ENCODE data around the gene APOE. TPM values are rescaled to one million over a fixed set of nuclear protein-coding genes. Genes with fewer than 3 reads are reported as not detected.

The APOE gene
- total and polyA plus RNA-seq, 2 of the 13 experiments (the other 11 are each of a cell fraction or from before 2014, with no cell fraction given): 1,328 to 1,470 TPM

GRCh38 chr19:44924243-44924725 lies 18.7 kb downstream of the APOE start (continued):
- TF ChIP-seq RFX1 (IDR thresholded peaks at IDR 0.05) (no peak), ZBTB46 (CRISPR knock-in tag; IDR thresholded peaks at IDR 0.05; ENCODE audit: borderline replicate concordance) (0 out of 2 replicates have a peak, but pooled peaks have one; percentile 78), TEAD2 (CRISPR knock-in tag; IDR thresholded peaks at IDR 0.05) (no peak), SNAI1 (CRISPR knock-in tag; IDR thresholded peaks at IDR 0.05; ENCODE audit: borderline replicate concordance) (no peak), ZNF777 (CRISPR knock-in tag; IDR thresholded peaks at IDR 0.05) (no peak), ZNF609 (CRISPR knock-in tag; IDR thresholded peaks at IDR 0.05; ENCODE audit: borderline replicate concordance) (peak; percentile 97), TBP (CRISPR knock-in tag; IDR thresholded peaks at IDR 0.05) (no peak), ZNF451 (CRISPR knock-in tag; IDR thresholded peaks at IDR 0.05) (peak; percentile 26; the same call in 1 of the 2 replicates), ZNF329 (CRISPR knock-in tag; IDR thresholded peaks at IDR 0.05; ENCODE audit: low read depth) (0 out of 2 replicates have a peak, but pooled peaks have one; percentile 39), CENPX (CRISPR knock-in tag; IDR thresholded peaks at IDR 0.05) (no peak), RARG (CRISPR knock-in tag; IDR thresholded peaks at IDR 0.05; ENCODE audit: low read depth) (no peak), ZBTB21 (CRISPR knock-in tag; IDR thresholded peaks at IDR 0.05) (peak; percentile 62; the same call in 1 of the 2 replicates), SYNCRIP (IDR thresholded peaks at IDR 0.05; ENCODE audit: insufficient read depth, low read depth, low read length) (no peak), THRA (CRISPR knock-in tag; IDR thresholded peaks at IDR 0.05; ENCODE audit: borderline replicate concordance) (peak; percentile 98), ZNF572 (CRISPR knock-in tag; IDR thresholded peaks at IDR 0.05) (no peak)
- TF ChIP-seq, protein P1, sequence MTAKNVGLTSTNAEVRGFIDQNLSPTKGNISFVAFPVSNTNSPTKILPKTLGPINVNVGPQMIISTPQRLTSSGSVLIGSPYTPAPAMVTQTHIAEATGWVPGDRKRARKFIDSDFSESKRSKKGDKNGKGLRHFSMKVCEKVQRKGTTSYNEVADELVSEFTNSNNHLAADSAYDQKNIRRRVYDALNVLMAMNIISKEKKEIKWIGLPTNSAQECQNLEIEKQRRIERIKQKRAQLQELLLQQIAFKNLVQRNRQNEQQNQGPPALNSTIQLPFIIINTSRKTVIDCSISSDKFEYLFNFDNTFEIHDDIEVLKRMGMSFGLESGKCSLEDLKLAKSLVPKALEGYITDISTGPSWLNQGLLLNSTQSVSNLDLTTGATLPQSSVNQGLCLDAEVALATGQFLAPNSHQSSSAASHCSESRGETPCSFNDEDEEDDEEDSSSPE (CRISPR knock-in tag; IDR thresholded peaks at IDR 0.05): peak; percentile 57; the same call in 1 of the 2 replicates
- TF ChIP-seq, protein P2, sequence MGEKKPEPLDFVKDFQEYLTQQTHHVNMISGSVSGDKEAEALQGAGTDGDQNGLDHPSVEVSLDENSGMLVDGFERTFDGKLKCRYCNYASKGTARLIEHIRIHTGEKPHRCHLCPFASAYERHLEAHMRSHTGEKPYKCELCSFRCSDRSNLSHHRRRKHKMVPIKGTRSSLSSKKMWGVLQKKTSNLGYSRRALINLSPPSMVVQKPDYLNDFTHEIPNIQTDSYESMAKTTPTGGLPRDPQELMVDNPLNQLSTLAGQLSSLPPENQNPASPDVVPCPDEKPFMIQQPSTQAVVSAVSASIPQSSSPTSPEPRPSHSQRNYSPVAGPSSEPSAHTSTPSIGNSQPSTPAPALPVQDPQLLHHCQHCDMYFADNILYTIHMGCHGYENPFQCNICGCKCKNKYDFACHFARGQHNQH (CRISPR knock-in tag; IDR thresholded peaks at IDR 0.05): peak; percentile 89
- TF ChIP-seq, protein P3, sequence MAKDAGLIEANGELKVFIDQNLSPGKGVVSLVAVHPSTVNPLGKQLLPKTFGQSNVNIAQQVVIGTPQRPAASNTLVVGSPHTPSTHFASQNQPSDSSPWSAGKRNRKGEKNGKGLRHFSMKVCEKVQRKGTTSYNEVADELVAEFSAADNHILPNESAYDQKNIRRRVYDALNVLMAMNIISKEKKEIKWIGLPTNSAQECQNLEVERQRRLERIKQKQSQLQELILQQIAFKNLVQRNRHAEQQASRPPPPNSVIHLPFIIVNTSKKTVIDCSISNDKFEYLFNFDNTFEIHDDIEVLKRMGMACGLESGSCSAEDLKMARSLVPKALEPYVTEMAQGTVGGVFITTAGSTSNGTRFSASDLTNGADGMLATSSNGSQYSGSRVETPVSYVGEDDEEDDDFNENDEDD (CRISPR knock-in tag; IDR thresholded peaks at IDR 0.05; ENCODE audit: borderline replicate concordance): peak; percentile 56; the same call in 1 of the 2 replicates

Data from HepG2 (cell line).